Stimulated activated CD4-positive, alpha-beta T cell treated with anti-CD3 and anti-CD28 coated beads, Interleukin-1b, Interleukin-23, amount 100 ng/mL, for 4 hours (primary cell): ENCODE results near the gene GJB1.
"Not testable (repeated sequence)": the region's sequence is repeated elsewhere in the genome, so short reads cannot be mapped to it uniquely, and the experiment has no call there.

Experiments
- DNase-seq, 2 donors: peaks; one replicate each; pipeline ENCODE4 v3.0.0-alpha.2; 2020; ENCODE audit warnings: low read depth in 2 of 2

Gene GJB1

DNA sequence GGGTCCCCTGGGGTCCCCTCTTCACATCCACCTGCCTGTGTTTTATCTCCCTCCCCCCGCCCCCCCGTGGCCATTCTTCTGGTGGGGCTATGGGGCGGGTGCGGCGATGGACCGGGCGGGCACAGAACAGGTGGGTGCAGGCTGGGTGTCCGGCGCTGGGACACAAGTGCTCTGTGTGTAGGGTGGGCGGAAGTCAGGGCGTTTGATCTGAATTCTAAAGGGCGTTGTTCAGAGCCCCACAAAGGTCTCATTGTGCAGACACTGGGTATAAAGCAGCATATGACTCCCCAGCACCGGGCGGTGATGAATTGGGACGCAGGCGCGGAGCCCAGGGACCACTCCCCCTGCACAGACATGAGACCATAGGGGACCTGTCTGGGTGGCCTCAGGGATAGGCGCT, at the start of gene GJB1:
Gene GJB1, plus strand, starts transcription at position 296 of the 400 bp plus-strand sequence. CDS start 484 bp downstream, outside the sequence.
- DNase-seq = no peak

DNA sequence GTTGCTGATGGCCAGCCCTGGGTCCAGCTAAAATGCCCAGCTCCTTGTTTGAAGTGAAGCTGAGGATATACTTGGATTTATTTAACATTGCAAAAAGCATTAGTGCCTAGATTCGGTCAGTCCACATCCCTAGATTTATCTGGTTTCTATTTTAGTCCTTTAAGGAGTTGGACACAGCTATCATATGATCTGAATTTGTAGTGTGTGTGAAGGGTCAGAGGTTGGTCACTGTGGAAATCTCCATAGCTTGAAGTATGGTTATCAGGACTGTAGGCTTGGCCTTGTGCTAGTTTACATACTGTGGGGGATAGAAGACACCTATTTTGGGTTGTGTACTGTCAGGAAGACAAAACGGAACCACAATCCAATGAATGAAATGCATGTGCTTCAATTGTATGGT, 49.6 kb upstream of the GJB1 start:
- DNase-seq = no peak

DNA sequence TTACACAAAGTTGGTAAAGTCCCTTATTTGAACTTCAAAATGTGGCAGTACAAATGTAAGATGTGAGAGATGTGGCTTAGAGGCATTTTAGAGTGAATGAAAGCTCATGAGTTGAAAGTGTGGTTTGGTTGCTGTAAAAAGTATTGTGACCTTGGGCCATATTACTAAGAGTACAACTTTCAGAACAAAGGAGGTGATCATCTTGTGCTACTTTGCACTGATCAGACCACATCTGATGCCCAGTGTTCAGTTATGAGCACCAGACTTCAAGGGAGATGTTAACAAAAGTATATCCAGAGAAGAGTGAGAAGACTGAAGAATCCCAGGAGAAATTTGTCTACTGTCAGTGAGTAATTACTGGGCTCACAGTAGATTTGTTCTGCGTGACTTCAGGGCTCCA, 48.2 kb upstream of the GJB1 start:
- DNase-seq = no peak

DNA sequence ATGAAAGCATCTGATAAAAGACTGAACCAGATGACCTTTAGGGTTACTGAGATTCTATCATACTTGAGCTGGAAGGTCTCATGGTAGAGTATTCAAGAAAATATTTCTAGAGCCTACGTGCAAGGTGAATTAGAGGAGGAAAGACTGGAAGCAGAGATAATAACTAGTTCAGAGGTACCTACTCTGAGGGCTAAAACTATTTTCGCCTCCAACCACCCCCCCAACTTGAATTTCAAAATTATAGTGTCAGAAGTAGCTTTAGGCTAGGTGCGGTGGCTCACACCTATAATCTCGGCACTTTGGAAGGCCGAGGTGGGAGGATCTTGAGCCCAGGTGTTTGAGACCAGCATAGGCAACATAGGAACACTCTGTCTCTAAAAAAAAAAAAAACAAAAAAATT, 47.5 kb upstream of the GJB1 start:
- DNase-seq = no peak

DNA sequence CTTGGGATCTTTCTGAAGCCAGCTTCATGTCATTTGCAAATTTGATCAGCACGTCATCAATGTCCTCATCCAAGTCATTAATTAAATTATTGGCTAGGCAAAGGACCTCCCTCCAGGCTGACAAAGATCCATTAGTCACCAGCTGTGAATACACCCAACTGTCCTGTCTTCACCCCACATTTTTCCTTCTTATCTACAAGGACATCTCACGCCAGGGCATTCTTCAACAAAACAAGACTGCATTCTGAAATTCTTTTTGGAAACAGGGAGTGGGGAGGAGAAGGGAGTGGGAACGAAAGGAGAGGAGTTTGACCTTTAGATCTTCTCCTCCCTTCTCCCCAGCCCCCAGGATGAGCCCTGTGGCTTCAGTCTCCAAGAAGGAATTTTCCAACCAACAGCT, 45.7 kb upstream of the GJB1 start:
- no peak for DNase-seq

DNA sequence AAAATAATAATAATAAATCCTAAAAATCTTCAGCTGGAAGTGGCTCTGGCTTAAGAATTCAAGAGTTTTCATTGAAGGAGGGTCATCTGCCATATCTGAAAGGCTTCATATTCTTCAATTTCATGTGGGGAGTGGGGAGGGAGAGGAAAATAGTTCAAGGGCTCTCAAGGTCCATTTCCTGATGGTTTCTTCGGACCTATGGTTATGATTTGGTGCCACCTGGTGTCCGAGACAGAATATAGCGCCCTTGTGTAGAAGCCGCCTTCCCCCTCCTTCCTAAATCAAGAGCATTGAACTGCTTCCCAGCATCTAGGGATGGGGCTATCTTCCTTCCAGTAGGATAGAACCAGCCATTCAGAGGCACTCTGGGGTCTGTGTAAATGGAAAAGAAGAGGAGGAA, 44.1 kb upstream of the GJB1 start:
- DNase-seq = peak in 1 of 2 donors; percentile 37

DNA sequence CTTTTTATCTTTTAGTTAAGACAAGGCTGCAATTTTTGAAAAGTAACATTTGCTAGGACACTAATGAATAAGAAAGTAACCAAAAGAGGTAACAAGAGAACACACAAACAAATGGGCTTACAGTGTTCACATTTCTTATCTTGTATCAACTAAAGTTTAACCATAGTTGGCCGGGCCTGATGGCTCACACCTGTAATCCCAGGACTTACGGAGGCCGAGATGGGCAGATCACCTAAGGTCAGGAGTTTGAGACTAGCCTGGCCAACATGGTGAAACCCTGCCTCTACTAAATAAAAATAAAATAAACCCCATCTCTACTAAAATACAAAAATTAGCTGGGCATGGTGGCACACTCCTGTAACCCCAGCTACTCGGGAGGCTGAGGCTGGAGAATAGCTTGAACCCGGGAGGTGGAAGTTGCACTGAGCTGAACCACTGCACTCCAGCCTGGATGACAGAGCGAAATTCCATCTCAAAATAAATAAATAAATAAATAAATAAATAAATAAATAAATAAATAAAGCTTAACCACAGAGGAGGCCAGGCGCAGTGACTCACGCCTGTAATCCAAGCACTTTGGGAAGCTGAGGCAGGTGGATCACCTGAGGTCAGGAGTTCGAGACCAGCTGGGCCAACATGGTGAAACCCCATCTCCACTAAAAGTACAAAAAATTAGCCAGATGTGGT, 42.3 kb upstream of the GJB1 start:
- DNase-seq = not testable (repeated sequence)

DNA sequence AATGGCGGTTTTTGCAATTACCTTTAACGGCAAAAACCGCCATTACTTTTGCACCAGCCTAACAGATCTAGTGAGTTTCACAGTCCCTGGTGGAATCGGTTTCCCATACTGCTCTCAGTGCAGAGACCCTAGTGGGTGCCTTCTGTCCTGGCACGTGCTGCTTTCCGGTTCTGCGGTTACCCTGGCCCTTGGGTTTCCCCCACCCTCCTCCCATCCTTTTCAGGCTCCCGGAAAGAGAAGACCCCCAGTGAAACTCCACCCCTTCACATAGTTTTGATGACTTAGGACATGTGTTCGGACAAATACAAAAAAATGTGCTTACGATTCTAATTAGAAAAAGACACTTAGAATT, 41.5 kb upstream of the GJB1 start:
- peak in 1 of 2 donors; percentile 36 for DNase-seq

DNA sequence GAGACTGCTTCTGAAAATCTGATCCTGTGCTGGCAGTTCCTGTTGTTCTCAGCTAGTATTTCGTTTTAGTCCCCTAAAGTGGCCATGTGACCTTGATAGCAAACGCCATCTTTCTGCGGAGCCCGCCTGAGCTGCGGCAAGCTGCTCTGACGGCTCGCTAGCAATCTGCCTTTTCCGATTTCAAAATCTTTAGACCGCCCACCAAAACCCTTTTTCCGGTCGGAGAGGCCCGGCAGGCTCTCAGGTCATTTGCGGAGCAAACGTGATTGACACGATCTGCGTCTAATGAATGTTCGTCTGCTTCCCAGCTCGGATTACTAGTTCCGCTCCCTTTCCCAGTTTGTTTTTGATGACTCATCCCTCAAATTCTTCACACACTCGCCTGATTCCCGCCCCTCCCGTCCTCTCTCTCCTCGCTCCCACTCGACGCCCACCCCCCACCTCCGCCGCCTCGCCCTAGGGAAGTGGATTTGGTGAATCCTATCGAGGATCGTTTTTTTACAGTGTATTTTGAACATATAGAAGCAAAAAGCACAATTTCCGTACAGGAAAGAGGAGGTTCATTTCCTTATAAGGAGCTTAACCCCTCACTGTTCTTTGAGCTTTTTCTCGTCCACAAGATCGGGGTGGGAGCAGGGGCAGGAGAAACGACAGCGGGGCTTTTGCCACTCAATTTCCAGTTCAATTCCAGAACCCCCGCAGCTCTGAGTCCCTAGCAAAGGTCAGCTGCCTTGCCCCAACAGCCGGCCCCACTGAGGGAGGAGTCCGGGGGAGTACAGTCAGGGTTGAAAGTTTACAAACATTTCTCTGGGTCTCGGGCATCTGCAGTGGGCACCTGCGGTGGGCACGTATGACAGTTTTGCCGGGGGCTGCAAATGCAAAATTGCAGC, 40.9 kb upstream of the GJB1 start:
- DNase-seq = peak; percentile 56 to 66

DNA sequence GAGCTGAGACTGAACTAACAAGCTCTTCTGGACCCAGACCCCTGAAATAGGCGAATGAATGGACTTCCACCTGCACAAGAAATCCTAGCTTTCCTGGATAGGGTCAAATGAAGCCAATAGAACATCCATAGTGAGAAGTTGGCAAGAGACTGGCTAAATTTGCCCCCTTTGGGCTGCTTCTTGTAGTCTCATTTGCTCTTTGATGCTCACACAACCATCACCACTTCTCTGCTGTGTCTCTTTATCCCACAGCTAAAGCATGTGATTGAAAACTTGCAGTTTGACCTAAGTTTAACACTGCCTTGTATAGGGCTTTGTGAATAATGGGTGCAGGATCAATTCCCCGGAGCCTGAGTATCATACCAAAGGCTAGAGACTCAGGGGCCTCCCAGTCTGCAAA, 40.2 kb upstream of the GJB1 start:
- no peak for DNase-seq

DNA sequence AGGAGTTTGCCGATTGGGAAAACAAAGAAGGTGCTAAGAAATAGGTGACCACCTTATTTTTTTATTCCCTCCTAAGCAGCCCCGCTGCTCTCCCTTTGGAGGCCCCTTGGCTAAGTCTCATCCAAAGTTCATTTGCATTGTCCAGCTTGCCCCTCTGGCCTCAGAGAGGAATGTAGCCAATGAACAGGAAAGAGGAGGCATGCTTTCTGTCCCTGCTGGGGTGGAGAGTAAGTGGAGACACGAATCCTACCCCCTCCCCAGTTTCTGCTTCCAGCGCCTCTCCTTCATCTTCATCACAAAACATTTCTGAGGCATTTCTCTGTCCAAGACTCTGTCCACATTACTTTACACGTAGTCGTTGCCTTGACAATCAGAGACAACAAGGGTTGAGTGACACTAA, 39.7 kb upstream of the GJB1 start:
- DNase-seq = no peak

DNA sequence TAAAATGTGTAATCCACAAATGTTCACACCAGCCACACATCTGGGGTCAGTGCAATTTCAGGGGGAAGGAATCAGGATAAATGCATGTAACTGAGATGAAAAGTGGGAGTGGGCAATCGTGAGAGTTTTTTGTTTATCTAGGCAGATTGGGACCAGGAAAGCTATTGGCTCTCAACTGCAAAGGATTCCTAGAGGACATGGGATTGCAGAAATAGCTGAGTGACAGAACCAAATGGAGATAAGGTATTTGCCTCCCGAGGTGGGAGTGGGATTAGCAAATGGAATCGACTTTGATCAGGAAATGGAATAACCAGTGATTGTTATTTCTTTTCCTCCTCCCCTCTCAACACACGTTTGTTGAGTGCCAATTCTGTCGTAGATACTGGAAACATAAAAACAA, 38.9 kb upstream of the GJB1 start:
- DNase-seq = no peak

DNA sequence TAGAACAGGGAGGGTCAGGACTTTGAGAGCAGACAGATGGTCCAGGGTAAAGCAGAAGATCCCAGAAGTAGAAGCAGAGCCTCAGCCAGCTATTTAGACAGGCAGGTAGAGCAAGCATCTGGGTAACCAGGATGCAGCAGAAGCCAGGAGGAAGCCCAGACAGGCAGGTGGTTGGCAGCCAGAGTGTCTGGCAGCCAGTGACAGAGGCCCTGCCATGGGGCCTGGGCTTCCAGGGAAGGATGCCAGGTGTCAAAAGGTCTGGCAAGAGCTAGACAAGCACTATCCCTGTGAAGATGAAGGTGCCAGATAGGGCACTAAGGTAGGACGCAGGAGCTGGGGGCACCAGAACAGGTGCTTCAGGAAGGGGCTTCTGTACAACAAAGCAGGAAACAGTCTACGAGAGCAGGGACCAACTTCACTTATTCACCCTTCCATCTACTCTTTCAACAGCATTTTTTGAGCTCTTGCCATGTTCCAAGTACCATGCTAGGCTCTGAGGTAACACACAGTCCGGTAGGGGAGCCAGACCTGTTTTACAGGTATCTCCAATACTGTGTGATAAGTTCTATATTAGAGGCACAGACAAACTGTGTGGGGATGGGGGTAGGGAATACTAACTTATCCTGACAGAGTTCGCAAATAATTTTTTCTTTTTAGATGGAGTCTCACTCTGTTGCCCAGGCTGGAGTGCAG, 38.1 kb upstream of the GJB1 start:
- DNase-seq = no peak

DNA sequence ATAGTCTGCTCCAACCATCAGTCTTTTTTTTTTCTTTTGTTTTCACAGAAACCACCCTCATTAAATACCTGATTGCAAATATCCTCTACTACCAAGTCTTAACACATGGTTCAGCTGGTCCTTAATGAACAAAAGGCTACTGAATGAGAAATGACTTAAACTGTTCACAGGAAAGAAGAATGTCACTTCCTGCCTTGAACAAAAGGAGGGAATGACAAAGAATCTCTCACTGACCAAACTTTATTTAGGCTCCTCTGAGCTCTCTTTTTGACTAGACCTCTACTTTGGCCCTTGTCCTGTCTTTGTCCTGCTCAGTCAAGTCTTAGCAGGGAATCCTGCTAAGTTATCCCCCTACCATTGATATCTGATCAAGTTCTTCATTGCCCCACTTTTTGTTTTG, 31.8 kb upstream of the GJB1 start:
- DNase-seq = no peak

DNA sequence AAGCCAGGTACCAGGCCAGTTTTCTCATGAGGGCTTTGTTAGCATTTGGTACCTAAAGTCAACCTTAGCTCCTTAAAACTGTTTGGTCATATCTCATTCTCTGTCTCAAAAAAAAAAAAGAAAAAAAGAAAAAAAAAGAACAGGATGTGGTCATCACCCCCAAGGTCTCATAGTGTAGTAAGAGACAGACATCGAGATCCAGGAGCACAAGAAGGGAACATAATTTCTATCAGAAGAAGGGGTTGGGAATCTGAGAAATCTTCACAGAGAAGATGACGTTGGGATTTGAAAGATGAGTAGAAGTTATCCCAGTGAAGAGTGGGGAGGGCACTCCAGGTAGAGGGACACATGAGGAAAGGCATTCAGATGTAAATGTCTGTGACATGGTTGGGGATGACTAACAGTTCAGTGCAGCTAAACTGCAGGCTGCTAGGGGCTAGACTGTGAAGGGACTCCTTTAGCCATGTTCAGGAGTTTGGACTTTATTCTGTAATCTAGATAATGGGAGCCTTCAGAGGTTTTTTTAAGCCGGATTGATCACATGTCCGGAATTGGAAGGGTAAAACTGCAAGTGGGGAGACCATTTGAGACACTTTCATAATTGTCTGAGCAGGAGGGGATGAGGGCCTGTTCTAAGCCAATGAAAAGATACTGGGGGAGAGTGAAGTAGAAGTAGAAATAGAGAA, 26.9 kb upstream of the GJB1 start:
- DNase-seq = no peak

DNA sequence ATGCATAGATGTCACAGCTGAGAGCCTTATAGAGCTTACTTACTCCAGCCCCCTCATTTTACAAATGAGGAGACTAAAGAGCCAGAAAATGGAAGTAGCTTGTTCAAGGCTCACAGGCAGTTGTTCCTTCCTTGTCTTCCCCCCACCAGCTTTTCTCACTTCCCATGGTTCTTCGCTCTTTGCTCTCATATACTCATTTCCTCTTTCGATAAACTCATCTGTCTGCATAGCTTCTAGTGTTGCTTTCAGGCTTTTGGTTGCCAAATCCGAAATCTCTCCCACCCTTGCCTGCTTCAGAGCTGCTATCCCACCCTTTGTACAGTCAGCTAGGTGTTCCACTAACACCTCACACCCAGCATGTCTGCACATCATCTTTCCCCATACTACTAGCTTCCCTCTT, 25.0 kb upstream of the GJB1 start:
- DNase-seq = no peak

DNA sequence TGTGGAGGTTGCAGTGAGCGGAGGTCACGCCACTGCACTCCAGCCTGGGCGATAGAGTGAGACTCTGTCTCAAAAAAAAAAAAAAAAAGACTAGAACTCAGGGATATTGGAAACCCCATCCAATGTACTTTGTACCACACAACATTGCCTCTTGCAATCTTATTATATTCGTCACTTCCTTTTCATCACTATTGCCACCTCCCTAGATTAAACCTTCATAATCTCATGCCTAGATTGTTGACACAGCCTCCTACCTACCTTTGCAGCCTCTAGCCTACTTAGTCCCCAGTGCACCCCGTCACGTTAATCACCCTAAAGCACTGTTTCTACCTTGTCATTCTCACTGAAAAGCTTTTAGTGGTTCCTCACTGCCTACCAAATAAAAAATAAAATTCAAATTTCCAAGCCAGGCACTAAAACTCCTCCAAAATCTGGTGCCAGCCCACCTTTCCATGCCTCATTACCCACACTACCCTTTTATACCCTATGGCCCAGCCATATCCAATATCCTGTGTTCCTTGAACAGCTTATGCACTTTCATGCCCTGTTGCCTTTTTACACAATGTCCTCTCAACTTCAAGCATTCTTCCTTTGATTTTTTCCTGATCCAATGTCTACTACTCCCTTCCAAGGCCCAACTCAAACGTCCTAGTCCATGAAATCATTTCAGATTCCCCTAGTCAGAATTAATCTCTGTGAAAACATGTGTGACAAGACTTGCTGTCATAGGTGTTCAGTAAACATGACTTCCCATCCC, 23.6 kb upstream of the GJB1 start:
- DNase-seq = no peak

DNA sequence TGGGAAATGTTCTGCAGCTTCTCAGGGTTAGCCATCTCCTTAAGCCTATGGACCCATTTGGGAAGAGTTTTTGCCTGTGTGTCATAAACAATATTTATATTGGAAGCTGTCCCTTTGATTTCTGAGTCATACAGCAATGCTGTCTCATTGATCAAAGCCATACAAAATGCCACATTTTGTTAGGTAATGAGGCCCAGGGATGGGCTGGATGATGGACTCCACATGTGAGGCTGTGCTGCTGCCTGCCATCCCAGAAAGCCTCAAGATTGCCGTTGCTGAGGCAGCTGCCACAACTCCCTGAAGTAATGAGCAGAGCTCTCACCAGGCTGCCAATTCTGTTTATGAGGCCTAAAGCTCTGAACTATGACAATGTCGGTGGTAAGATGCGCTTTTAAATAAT, 12.2 kb upstream of the GJB1 start:
- no peak for DNase-seq

DNA sequence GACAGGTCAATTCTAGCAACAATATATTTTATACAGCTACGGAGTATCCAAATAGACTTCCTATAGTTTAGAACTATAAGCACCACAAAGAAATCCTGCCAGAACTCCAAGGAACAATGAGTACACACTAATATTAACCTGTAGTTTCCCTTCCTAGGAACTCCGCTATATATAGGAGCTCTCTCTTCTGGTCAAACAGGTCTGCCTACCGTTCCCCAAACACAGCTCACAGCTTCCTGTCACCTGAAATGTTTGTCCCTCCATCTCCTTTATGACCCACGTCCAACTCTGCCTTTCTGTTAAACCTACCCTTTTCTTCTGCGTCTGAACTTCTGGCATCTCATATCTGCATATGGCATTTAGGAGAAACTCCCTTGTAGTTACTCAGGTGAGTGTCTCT, 10.5 kb upstream of the GJB1 start:
- no peak for DNase-seq

DNA sequence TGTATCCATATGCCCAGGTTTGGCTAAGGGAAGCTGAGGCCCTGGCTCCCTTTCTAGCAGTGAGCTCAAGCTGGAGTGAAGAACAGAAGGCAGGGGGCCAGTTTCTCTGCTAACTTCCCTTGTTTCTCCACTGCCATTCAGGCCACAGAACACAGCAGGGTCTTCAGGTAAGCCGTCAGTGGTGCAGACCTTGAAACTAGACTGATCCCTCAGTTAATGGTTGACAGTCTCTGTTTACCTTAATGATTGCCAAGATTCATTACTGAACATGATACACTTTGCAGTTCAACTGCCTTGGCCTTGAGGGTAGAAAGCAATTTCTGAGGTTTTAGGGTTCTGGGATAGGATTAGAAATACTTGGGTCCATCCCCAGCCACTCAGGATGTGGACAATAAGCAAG, 8.9 kb upstream of the GJB1 start:
- no peak for DNase-seq

DNA sequence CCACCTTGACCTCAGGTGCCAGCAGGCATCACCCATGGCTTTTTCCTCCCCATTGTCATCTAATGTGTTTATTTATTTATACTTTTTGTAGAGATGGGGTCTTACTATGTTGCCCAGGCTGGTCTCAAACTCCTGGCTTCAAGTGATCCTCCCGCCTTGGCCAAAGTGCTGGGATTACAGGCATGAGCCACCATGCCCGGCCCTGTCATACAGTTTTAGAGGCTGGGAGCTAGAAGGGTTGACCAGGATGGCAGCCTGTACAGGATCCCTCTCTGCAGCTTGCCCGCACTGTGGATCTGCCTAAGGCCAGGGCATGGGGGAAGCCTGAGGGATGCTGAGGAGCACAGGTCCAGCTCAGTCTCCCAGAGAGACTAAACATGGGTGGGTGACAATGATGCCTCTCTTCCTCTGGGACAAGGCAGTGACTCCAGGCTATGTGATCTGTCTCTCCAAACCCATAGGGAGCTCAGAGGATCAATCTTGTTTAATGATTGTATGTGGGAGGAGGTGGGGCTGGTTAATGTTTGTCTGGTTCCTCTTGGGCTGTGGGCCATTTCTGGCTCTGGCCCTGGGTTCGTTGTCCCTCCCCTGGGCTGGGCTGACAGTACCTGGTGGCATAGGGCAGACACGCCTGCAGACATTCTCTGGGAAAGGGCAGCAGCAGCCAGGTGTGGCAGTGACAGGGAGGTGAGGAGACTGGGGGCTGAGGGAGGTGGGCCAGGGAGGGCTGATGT, 8.3 kb upstream of the GJB1 start:
- no peak for DNase-seq
